Activated T-cell treated with anti-CD3 and anti-CD28 coated beads, Interleukin-2, amount 50 U/mL, for 72 hours (primary cell): ENCODE data around the gene ADAM22. TPM values are rescaled to one million over a fixed set of nuclear protein-coding genes. Genes with fewer than 3 reads are reported as not detected.

Source experiments
- ATAC-seq, 2 donors: fragments of 150-1000 bp; cut with Tn5 transposase; replicated peaks in 1 of 2; 2 replicates each; pipeline ENCODE4 v1.10.0; 2021; ENCODE audit warnings: moderate library complexity in 2 of 2, mild to moderate bottlenecking in 1 of 2
- DNase-seq, 2 donors: peaks; one replicate each; pipeline ENCODE4 v3.0.0; 2021 to 2022; ENCODE audit warnings: mixed read lengths in 1 of 2
- H3K27ac Mint-ChIP-seq: one replicate; pipeline ENCODE4 v1.8.0; 2022; ENCODE audit warnings: mild to moderate bottlenecking, moderate library complexity, mixed read lengths
- H3K27me3 Mint-ChIP-seq: one replicate; pipeline ENCODE4 v1.8.0; 2022; ENCODE audit warnings: low read depth, mixed read lengths
- H3K36me3 Mint-ChIP-seq, 2 donors: one replicate each; pipeline ENCODE4 v1.8.0; 2022; ENCODE audit warnings: mixed read lengths in 2 of 2, mild to moderate bottlenecking in 1 of 2; ENCODE audit not compliant: insufficient read depth in 2 of 2
- H3K4me1 Mint-ChIP-seq: one replicate; pipeline ENCODE4 v1.8.0; 2022; ENCODE audit warnings: low read depth, mixed read lengths
- H3K4me3 Mint-ChIP-seq, 2 donors: one replicate each; pipeline ENCODE4 v1.8.0; 2022; ENCODE audit warnings: mild to moderate bottlenecking in 2 of 2, mixed read lengths in 2 of 2, moderate library complexity in 2 of 2
- H3K9me3 Mint-ChIP-seq, 2 donors: one replicate each; pipeline ENCODE4 v1.8.0; 2022; ENCODE audit warnings: mixed read lengths in 2 of 2
- total RNA-seq, 2 donors: library from RNA; stranded (reverse); gene quantifications; one replicate each; pipeline ENCODE4 v1.2.3, GENCODE V29; 2022

Gene ADAM22
- total RNA-seq, 2 donors from 2014 or later = 2.5 to 3.2 TPM

- ATAC-seq (peak; percentile 87 to 89), DNase-seq (peak; percentile 22 to 39)
- Mint-ChIP-seq H3K27me3 (no peaks in the 10 kb centered on the region), H3K27ac (peak overlapping the region; percentile 76), H3K36me3 (no peaks in the 10 kb centered on the region), H3K4me1 (peaks cover 8% of the 10 kb centered on the region), H3K9me3 (no peaks in the 10 kb centered on the region), H3K4me3 (peak overlapping the region; percentile 1 to 64)
Measured at GRCh38 chr7:88106434-88106833, 172.4 kb downstream of the ADAM22 start.

- no peaks in the 10 kb centered on the region for H3K9me3 Mint-ChIP-seq
- DNase-seq = no peak
- ATAC-seq = no peak
- H3K27ac Mint-ChIP-seq = no peak overlapping the region
- H3K27me3 Mint-ChIP-seq = no peaks in the 10 kb centered on the region
- peaks cover 8% of the 10 kb centered on the region for H3K4me1 Mint-ChIP-seq
- H3K4me3 Mint-ChIP-seq = no peak overlapping the region
- no peaks in the 10 kb centered on the region for H3K36me3 Mint-ChIP-seq
Measured at GRCh38 chr7:88109612-88110011, 175.6 kb downstream of the ADAM22 start.

- no peak for DNase-seq
Measured at GRCh38 chr7:88111140-88111743, 177.2 kb downstream of the ADAM22 start.

GRCh38 chr7:88111954-88112471, 178.0 kb downstream of the ADAM22 start:
- Mint-ChIP-seq H3K4me3 (no peak overlapping the region), H3K27me3 (no peaks in the 10 kb centered on the region), H3K27ac (no peak overlapping the region), H3K9me3 (no peaks in the 10 kb centered on the region), H3K4me1 (no peaks in the 10 kb centered on the region), H3K36me3 (no peaks in the 10 kb centered on the region)
- DNase-seq (no peak), ATAC-seq (no peak)

More at GRCh38 chr7:88111140-88111743, 177.2 kb downstream of the ADAM22 start:
- Mint-ChIP-seq H3K36me3 (no peaks in the 10 kb centered on the region), H3K9me3 (no peaks in the 10 kb centered on the region), H3K4me1 (peaks cover 6% of the 10 kb centered on the region), H3K27me3 (no peaks in the 10 kb centered on the region), H3K27ac (no peak overlapping the region), H3K4me3 (no peak overlapping the region)
- ATAC-seq = no peak

- no peak for DNase-seq
- no peaks in the 10 kb centered on the region for H3K9me3 Mint-ChIP-seq
- no peaks in the 10 kb centered on the region for H3K27me3 Mint-ChIP-seq
- no peak overlapping the region for H3K4me3 Mint-ChIP-seq
- no peak overlapping the region for H3K27ac Mint-ChIP-seq
- H3K36me3 Mint-ChIP-seq = no peaks in the 10 kb centered on the region
- H3K4me1 Mint-ChIP-seq = no peaks in the 10 kb centered on the region
- ATAC-seq = peak in 1 of 2 donors; percentile 32
Measured at GRCh38 chr7:88115258-88115796, 181.3 kb downstream of the ADAM22 start.

GRCh38 chr7:88115816-88116215, 181.8 kb downstream of the ADAM22 start:
- H3K4me1 Mint-ChIP-seq = no peaks in the 10 kb centered on the region
- peak in 1 of 2 donors; percentile 13 for ATAC-seq
- H3K27ac Mint-ChIP-seq = no peak overlapping the region
- H3K9me3 Mint-ChIP-seq = no peaks in the 10 kb centered on the region
- DNase-seq = no peak
- H3K4me3 Mint-ChIP-seq = no peak overlapping the region
- no peaks in the 10 kb centered on the region for H3K27me3 Mint-ChIP-seq
- no peaks in the 10 kb centered on the region for H3K36me3 Mint-ChIP-seq

- no peak for ATAC-seq
- no peak for DNase-seq
- Mint-ChIP-seq H3K9me3 (no peaks in the 10 kb centered on the region), H3K27ac (no peak overlapping the region), H3K4me3 (no peak overlapping the region), H3K4me1 (no peaks in the 10 kb centered on the region), H3K36me3 (no peaks in the 10 kb centered on the region), H3K27me3 (no peaks in the 10 kb centered on the region)
Measured at GRCh38 chr7:88116235-88116795, 182.3 kb downstream of the ADAM22 start.

- no peaks in the 10 kb centered on the region for H3K9me3 Mint-ChIP-seq
- H3K27ac Mint-ChIP-seq = no peak overlapping the region
- no peaks in the 10 kb centered on the region for H3K4me1 Mint-ChIP-seq
- no peaks in the 10 kb centered on the region for H3K36me3 Mint-ChIP-seq
- ATAC-seq (no peak), DNase-seq (no peak)
- H3K27me3 Mint-ChIP-seq = no peaks in the 10 kb centered on the region
- no peak overlapping the region for H3K4me3 Mint-ChIP-seq
Measured at GRCh38 chr7:88117325-88117724, 183.3 kb downstream of the ADAM22 start.

- H3K36me3 Mint-ChIP-seq = no peaks in the 10 kb centered on the region
- H3K27me3 Mint-ChIP-seq = no peaks in the 10 kb centered on the region
- H3K9me3 Mint-ChIP-seq = no peaks in the 10 kb centered on the region
- no peak overlapping the region for H3K27ac Mint-ChIP-seq
- H3K4me1 Mint-ChIP-seq = no peaks in the 10 kb centered on the region
- ATAC-seq = no peak
- H3K4me3 Mint-ChIP-seq = no peak overlapping the region
- DNase-seq = no peak
Measured at GRCh38 chr7:88121335-88121734, 187.3 kb downstream of the ADAM22 start.

GRCh38 chr7:88127637-88128290, 193.7 kb downstream of the ADAM22 start:
- Mint-ChIP-seq H3K27me3 (no peaks in the 10 kb centered on the region), H3K4me1 (no peaks in the 10 kb centered on the region), H3K4me3 (no peak overlapping the region), H3K9me3 (no peaks in the 10 kb centered on the region), H3K36me3 (no peaks in the 10 kb centered on the region), H3K27ac (no peak overlapping the region)
- DNase-seq (no peak), ATAC-seq (no peak)

- no peaks in the 10 kb centered on the region for H3K27me3 Mint-ChIP-seq
- no peaks in the 10 kb centered on the region for H3K36me3 Mint-ChIP-seq
- no peaks in the 10 kb centered on the region for H3K9me3 Mint-ChIP-seq
- H3K4me1 Mint-ChIP-seq = no peaks in the 10 kb centered on the region
- no peak for DNase-seq
- H3K4me3 Mint-ChIP-seq = no peak overlapping the region
- no peak for ATAC-seq
- H3K27ac Mint-ChIP-seq = no peak overlapping the region
Measured at GRCh38 chr7:88132725-88133124, 198.7 kb downstream of the ADAM22 start.

GRCh38 chr7:88140947-88141346, 206.9 kb downstream of the ADAM22 start:
- Mint-ChIP-seq H3K9me3 (no peaks in the 10 kb centered on the region), H3K36me3 (no peaks in the 10 kb centered on the region), H3K27me3 (no peaks in the 10 kb centered on the region), H3K4me1 (no peaks in the 10 kb centered on the region), H3K27ac (no peak overlapping the region), H3K4me3 (no peak overlapping the region)
- ATAC-seq (no peak), DNase-seq (no peak)

GRCh38 chr7:88141479-88141878, 207.4 kb downstream of the ADAM22 start:
- Mint-ChIP-seq H3K27me3 (no peaks in the 10 kb centered on the region), H3K36me3 (no peaks in the 10 kb centered on the region), H3K4me1 (no peaks in the 10 kb centered on the region), H3K4me3 (no peak overlapping the region), H3K9me3 (no peaks in the 10 kb centered on the region), H3K27ac (no peak overlapping the region)
- no peak for DNase-seq
- no peak for ATAC-seq
